ENCODE data around the gene DHX30.
"Not testable (repeated sequence)": the region's sequence is repeated elsewhere in the genome, so short reads cannot be mapped to it uniquely, and the experiment has no call there.

Gene DHX30

DNA sequence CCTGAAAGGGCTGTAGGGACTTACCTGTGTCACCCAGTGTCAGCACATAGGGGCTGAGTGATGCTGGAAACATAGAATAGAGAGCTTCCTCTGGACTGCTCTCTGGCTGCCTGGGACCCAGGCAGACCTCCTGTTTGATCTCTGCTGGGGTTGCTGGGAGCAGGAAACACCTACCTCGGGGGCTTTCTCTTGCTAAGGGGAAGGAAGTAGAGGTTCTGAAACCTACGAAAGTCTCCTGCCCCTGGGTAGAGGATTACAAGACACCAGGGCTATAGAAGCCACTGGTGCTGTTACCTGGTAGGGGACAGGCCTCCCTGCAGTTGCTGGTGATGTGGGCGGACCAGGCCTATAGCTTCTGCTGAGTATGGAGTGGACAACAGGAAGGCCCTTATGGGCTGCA is 81.7 kb downstream of the DHX30 start:
- no peak for DNase-seq (ENCODE audit: low read depth)

DNA sequence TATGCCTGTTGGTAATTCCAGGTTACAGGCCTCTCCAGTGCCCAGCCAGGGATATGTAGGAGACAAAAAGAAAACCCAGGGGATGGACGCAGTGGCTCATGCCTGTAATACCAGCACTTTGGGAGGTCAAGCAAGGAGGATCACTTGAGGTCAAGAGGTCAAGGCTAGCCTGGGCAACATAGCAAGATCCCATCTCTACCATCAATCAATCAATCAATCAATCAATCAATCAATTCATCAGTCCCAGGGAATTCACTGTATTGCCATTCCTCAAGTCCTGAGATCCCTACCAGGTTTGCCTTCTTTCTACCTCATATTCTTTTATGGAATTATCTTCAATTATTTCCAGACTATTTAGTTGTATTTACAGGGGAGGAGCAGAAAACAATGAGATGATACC is 82.2 kb downstream of the DHX30 start:
- DNase-seq (ENCODE audit: low read depth), result no peak

DNA sequence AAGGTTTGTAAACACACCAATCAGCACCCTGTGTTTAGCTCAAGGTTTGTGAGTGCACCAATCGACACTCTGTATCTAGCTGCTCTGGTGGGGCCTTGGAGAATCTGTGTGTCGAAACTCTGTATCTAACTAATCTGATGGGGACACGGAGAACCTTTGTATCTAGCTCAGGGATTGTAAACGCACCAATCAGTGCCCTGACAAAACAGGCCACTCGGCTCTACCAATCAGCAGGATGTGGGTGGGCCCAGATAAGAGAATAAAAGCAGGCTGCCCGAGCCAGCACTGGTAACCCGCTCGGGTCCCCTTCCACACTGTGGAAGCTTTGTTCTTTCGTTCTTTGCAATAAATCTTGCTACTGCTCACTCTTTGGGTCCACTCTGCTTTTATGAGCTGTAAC is 85.1 kb downstream of the DHX30 start:
- not testable (repeated sequence) for DNase-seq (ENCODE audit: low read depth)

- DNase-seq (ENCODE audit: low read depth), result no peak
Observed at GRCh38 chr3:47888986-47889757, 86.2 kb downstream of the DHX30 start.

- no peak for DNase-seq (ENCODE audit: low read depth)
Observed at GRCh38 chr3:47890126-47890827, 87.3 kb downstream of the DHX30 start.

DNA sequence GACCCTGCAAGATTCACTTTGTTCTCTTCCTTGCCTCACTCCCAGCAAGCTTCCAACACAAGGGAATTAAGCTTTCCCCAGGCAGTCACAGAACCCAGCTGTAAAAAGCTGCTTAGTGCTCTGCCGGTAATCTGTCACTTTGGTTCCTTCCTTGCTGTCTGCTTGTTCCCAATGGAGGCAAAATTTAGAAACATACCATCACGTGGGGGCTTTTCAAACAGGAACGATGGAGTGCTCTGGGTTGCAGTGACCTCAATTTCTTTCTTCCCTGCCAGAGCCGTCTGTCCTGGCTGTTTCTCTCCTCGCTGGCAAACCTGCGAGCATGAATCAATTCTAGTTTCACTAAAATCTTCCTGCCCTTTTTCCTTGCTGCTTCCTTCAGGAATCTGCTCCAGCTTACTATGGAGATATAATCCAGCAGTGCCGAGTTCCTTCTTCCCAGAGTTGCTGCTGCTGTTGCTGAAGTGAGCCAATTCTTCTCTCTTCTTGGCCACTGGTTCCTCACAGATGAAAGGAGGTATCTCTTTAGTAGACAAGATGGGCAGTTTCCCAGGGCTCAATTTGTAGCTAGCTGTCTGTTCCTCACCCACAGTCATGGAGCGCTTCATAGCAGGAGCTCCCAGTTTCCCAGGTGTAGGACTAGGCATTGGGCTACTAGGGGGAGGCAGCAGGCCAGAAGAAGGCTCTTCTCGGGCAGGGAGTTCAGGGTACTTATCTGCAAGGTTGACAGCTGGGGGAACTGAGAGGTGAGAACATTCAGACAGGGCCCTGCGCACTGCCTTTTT is 88.1 kb downstream of the DHX30 start:
- DNase-seq (ENCODE audit: low read depth), result no peak

- no peak for DNase-seq (ENCODE audit: low read depth)
Observed at GRCh38 chr3:47891613-47892005, 88.7 kb downstream of the DHX30 start.

DNA sequence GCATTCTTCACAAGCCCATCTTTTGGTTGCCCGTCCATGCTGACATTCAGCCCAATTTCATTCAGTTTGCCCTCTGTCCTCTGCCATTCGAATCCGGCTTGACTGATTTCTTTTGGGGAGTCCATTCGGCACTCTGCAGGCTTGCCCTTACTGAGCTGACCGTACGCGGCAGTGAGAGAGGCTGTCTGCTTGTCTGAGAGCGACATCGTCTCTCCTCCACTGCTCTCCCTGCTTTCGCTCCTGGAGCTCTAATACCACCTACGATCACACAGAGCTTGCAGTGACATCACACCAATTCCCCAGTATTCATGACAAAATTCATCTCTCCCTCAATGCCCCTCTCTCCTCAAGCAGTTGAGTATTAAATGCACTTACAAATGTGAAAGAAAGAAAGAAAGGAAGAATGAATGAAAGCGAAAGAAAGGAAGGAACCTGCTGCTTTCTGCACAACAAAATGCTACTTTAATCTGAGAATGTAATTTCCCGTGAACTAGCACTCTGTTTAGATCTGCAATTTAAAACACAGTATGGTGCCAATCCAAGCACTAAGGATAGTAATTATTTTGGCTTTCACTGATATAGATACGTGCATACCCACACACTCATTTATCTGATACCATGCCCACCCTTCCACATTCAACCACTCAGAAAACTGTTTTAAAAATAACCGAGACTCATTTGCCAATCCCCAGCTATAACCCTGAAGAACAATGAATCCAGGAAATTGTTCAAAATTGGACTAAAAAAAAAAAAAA is 89.5 kb downstream of the DHX30 start:
- DNase-seq (ENCODE audit: low read depth), result no peak

DNA sequence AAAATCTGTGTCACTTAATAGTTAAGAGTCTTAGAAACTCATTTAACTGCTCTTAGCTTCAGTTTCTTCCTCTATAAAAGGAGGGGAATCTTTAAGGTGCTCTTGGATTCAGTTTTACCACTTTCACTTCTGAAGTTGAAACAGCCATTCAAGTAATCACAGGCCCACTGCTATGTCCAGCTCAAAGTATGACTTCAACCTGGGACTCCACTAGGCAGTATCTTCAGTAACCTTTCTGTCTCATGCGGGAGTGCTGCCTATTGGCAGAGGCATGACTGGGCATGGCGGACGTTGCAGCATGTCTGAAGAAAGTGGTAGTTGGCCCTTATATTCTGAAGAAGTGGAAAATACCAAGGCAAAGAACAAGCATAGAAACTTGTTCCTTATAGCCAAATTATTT is 92.3 kb downstream of the DHX30 start:
- no peak for DNase-seq (ENCODE audit: low read depth)

- no peak for DNase-seq (ENCODE audit: low read depth)
Observed at GRCh38 chr3:47896736-47897135, 93.8 kb downstream of the DHX30 start.

DNA sequence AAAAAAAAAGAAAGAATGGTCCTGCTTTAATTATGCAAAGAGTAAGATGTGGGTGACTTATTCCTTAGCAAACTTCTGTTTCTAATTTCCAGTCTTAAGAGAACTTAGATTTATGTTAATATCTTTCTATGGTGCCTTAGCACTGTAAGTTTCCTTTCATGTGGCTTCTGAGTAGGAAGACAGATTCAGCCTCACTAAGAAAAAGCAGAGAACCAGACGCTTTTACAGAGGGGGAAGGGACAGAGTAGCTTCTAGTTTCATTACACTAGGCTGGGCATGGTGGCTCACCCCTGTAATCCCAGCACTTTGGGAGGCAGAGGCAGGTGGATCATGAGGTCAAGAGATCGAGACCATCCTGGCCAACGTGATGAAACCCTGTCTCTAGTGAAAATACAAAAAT is 95.0 kb downstream of the DHX30 start:
- no peak for DNase-seq (ENCODE audit: low read depth)

GRCh38 chr3:47899495-47900108 is 96.7 kb downstream of the DHX30 start:
- DNase-seq (ENCODE audit: low read depth), result no peak

Measured in stimulated activated CD8-positive, alpha-beta memory T cell treated with anti-CD3 and anti-CD28 coated beads, Interleukin-7, amount 100 ng/mL, for 24 hours (primary cell).